MM.1S (cell line): ENCODE data around the gene IRAK1BP1.

ENCODE experiments used
- DNase-seq: peaks from one replicate; pipeline ENCODE4 v3.0.0-alpha.2; 2015
- H2AFZ ChIP-seq: fragments of 300-600 bp; sonication (generic); 2 replicates; pipeline ENCODE4 v1.6.0; 2016; ENCODE audit warnings: antibody characterized with exemption, low read length
- H3F3A ChIP-seq: fragments of 300-600 bp; sonication (generic); 2 replicates; pipeline ENCODE4 v1.6.1; 2016; ENCODE audit warnings: mild to moderate bottlenecking, antibody characterized with exemption, low read length, moderate library complexity, mixed read lengths; ENCODE audit not compliant: insufficient read depth
- H3K27ac ChIP-seq: fragments of 300-600 bp; sonication (generic); 2 replicates; pipeline ENCODE4 v1.5.1; 2016; ENCODE audit warnings: mild to moderate bottlenecking, low read length
- H3K27me3 ChIP-seq: fragments of 300-600 bp; sonication (generic); replicated peaks from 2 replicates; pipeline ENCODE4 v1.6.0; 2016; ENCODE audit warnings: low read length; ENCODE audit not compliant: insufficient read depth
- H3K36me3 ChIP-seq: fragments of 300-600 bp; sonication (generic); replicated peaks from 2 replicates; pipeline ENCODE4 v1.6.1; 2016; ENCODE audit warnings: mild to moderate bottlenecking, low read length, mixed read lengths; ENCODE audit not compliant: insufficient read depth
- H3K4me1 ChIP-seq: fragments of 300-600 bp; sonication (generic); 2 replicates; pipeline ENCODE4 v1.6.1; 2016; ENCODE audit warnings: low read length, mixed read lengths
- H3K4me2 ChIP-seq: fragments of 300-600 bp; sonication (generic); 2 replicates; pipeline ENCODE4 v1.6.0; 2016; ENCODE audit warnings: low read depth, low read length
- H3K4me3 ChIP-seq: fragments of 300-600 bp; sonication (generic); 2 replicates; pipeline ENCODE4 v1.5.1; 2016; ENCODE audit warnings: low read length, mixed read lengths
- H3K79me2 ChIP-seq: fragments of 300-600 bp; sonication (generic); 2 replicates; pipeline ENCODE4 v1.6.1; 2016; ENCODE audit warnings: mixed run types, low read length, mixed read lengths
- H3K9ac ChIP-seq: fragments of 300-600 bp; sonication (generic); 2 replicates; pipeline ENCODE4 v1.6.1; 2016; ENCODE audit warnings: low read length, mixed read lengths
- H3K9me2 ChIP-seq: fragments of 300-600 bp; sonication (generic); replicated peaks from 2 replicates; pipeline ENCODE4 v1.6.1; 2016; ENCODE audit warnings: mild to moderate bottlenecking, low read length, mixed read lengths; ENCODE audit not compliant: insufficient read depth
- H3K9me3 ChIP-seq: fragments of 300-600 bp; sonication (generic); replicated peaks from 2 replicates; pipeline ENCODE4 v1.6.1; 2016; ENCODE audit warnings: mild to moderate bottlenecking, low read length, mixed read lengths; ENCODE audit not compliant: insufficient read depth
- H4K20me1 ChIP-seq: fragments of 300-600 bp; sonication (generic); 2 replicates; pipeline ENCODE4 v1.6.1; 2016; ENCODE audit warnings: mild to moderate bottlenecking, low read length, moderate library complexity, mixed read lengths; ENCODE audit not compliant: insufficient read depth
- EZH2 ChIP-seq: fragments of 300-600 bp; sonication (generic); optimal IDR thresholded peaks from 2 replicates; pipeline ENCODE3; 2017; ENCODE audit warnings: low read depth, mild to moderate bottlenecking, antibody characterized with exemption, low read length, mixed read lengths
- EZH2phosphoT487 ChIP-seq: fragments of 300-600 bp; sonication (generic); IDR thresholded peaks from 2 replicates; pipeline ENCODE4 v1.6.1; 2018; ENCODE audit warnings: antibody characterized with exemption, low read length
- TF ChIP-seq, protein P1 (sequence below): fragments of 300-600 bp; sonication (generic); IDR thresholded peaks from 2 replicates; pipeline ENCODE4 v1.5.1; 2016; ENCODE audit warnings: antibody characterized with exemption, low read length, mixed read lengths

Gene IRAK1BP1

GRCh38 chr6:78830805-78831204 is 36.5 kb upstream of the IRAK1BP1 start:
- TF ChIP-seq EZH2phosphoT487 (no peak), EZH2 (no peak)
- TF ChIP-seq, protein P1, sequence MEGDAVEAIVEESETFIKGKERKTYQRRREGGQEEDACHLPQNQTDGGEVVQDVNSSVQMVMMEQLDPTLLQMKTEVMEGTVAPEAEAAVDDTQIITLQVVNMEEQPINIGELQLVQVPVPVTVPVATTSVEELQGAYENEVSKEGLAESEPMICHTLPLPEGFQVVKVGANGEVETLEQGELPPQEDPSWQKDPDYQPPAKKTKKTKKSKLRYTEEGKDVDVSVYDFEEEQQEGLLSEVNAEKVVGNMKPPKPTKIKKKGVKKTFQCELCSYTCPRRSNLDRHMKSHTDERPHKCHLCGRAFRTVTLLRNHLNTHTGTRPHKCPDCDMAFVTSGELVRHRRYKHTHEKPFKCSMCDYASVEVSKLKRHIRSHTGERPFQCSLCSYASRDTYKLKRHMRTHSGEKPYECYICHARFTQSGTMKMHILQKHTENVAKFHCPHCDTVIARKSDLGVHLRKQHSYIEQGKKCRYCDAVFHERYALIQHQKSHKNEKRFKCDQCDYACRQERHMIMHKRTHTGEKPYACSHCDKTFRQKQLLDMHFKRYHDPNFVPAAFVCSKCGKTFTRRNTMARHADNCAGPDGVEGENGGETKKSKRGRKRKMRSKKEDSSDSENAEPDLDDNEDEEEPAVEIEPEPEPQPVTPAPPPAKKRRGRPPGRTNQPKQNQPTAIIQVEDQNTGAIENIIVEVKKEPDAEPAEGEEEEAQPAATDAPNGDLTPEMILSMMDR = no peak
- H3F3A ChIP-seq = peaks cover 19% of the 10 kb centered on the region

DNA sequence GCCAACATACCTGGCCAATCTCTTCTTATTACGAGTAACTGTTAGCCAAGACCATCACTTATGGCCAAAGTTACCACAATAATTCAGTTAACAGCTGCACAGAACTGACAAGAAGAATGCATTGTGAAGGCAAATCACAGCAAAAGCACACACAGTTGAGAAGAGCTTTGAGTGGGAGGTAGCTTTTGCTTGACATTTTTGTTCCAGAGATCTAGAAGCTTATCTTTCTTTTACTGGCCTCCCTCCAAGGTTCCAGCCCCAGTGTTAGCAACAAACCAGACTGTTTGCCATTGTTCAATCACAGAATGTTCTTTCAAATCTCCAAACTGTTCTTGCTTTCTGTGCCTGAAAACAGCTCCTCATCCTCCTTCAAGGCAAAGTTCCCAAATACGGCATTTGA is 35.9 kb upstream of the IRAK1BP1 start:
- Histone ChIP-seq H3K4me3 (no peak overlapping the region), H3K9ac (no peak overlapping the region), H3K9me2 (no peaks in the 10 kb centered on the region), H3F3A (peaks cover 19% of the 10 kb centered on the region), H3K9me3 (no peaks in the 10 kb centered on the region), H3K27me3 (no peaks in the 10 kb centered on the region), H3K27ac (0 out of 2 replicates have a peak overlapping the region, but pooled peaks have one; percentile 50), H2AFZ (no peak overlapping the region), H3K36me3 (no peaks in the 10 kb centered on the region), H4K20me1 (no peaks in the 10 kb centered on the region), H3K4me2 (peak overlapping the region; percentile 24; the same call in 1 of the 2 replicates), H3K79me2 (no peaks in the 10 kb centered on the region), H3K4me1 (peaks cover 42% of the 10 kb centered on the region)
- no peak for DNase-seq
- TF ChIP-seq, protein P1 = no peak
- TF ChIP-seq EZH2phosphoT487 (no peak), EZH2 (no peak)

More at GRCh38 chr6:78830805-78831204, 36.5 kb upstream of the IRAK1BP1 start:
- H3K27ac ChIP-seq = no peak overlapping the region
- no peaks in the 10 kb centered on the region for H3K9me2 ChIP-seq
- DNase-seq = no peak
- no peak overlapping the region for H2AFZ ChIP-seq
- no peaks in the 10 kb centered on the region for H3K36me3 ChIP-seq
- no peaks in the 10 kb centered on the region for H4K20me1 ChIP-seq
- H3K4me3 ChIP-seq = no peak overlapping the region
- H3K9ac ChIP-seq = no peak overlapping the region
- no peak overlapping the region for H3K4me2 ChIP-seq
- peaks cover 42% of the 10 kb centered on the region for H3K4me1 ChIP-seq
- no peaks in the 10 kb centered on the region for H3K27me3 ChIP-seq
- no peaks in the 10 kb centered on the region for H3K79me2 ChIP-seq
- H3K9me3 ChIP-seq = no peaks in the 10 kb centered on the region

DNA sequence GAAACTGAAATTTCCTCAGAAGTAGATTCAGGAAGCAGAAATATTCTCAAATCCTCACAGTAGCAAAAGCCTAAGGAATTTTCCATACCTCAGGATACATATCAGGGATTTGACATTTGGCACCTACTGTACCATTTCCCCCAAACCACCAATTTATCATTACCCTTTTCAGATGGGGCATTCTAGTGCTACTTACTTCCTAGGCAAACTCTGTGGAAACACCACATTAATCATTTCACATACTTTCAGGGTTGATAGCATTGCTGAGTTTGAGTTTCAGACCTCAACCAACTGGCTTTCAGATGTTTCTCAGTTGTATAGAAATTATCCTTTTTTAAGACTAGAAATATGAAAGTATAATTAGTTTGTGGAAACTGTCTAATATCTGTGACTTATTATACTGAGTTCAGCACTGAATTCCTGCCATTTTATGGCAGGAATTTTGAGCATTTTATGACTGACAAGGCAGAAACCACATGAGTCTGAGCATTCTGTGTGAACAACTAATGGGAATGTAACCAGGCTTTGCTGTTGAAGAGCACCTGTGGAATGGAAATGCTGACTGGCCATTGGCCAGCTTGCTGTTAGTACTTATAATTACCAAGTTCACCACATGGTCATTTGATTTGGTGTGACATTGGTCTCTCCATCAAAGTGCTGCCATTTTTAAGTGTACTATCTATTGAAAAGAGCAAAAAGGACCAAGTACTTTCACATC is 35.1 kb upstream of the IRAK1BP1 start:
- H3K9me2 ChIP-seq = no peaks in the 10 kb centered on the region
- TF ChIP-seq EZH2 (no peak), EZH2phosphoT487 (no peak)
- TF ChIP-seq, protein P1 = no peak
- no peak overlapping the region for H3K9ac ChIP-seq
- H3K79me2 ChIP-seq = no peaks in the 10 kb centered on the region
- no peaks in the 10 kb centered on the region for H3K36me3 ChIP-seq
- peak overlapping the region; percentile 45 for H3K4me2 ChIP-seq
- H3K27ac ChIP-seq = peak overlapping the region; percentile 50; the same call in 1 of the 2 replicates
- H3K27me3 ChIP-seq = no peaks in the 10 kb centered on the region
- DNase-seq = peak; percentile 74
- no peak overlapping the region for H3K4me3 ChIP-seq
- H2AFZ ChIP-seq = no peak overlapping the region
- peaks cover 42% of the 10 kb centered on the region for H3K4me1 ChIP-seq
- no peaks in the 10 kb centered on the region for H4K20me1 ChIP-seq
- no peaks in the 10 kb centered on the region for H3K9me3 ChIP-seq
- peaks cover 19% of the 10 kb centered on the region for H3F3A ChIP-seq
